Measurements from ENCODE around the gene DIP2B. TPM values are rescaled to one million over a fixed set of nuclear protein-coding genes. Genes with fewer than 3 reads are reported as not detected.

The DIP2B gene
- total RNA-seq, 2 experiments from 2014 or later: 18.8 to 21.8 TPM

GRCh38 chr12:50725011-50725942 lies 220.5 kb downstream of the DIP2B start:
- Mint-ChIP-seq H3K4me3 (no peak overlapping the region), H3K9me3 (ENCODE audit: insufficient read depth) (no peaks in the 10 kb centered on the region), H3K27me3 (ENCODE audit: low read depth) (no peaks in the 10 kb centered on the region), H3K36me3 (ENCODE audit: low read depth) (peaks cover 47% of the 10 kb centered on the region), H3K27ac (no peak overlapping the region), H3K4me1 (ENCODE audit: low read depth) (peaks cover 5% of the 10 kb centered on the region)
- ATAC-seq: no peak
- ChIA-PET POLR2A (interaction anchor here (0.8 kb wide), 1 partner anchor 38 kb away, joined by 3 read pairs; no protein-coding TSS in a partner anchor), CTCF (interaction anchor here (0.7 to 1.3 kb wide), 2 partner anchors 11 to 221 kb away, joined by 3 read pairs; no protein-coding TSS in a partner anchor)
- no peak for DNase-seq

- Mint-ChIP-seq H3K4me3 (no peak overlapping the region), H3K27ac (no peak overlapping the region), H3K27me3 (ENCODE audit: low read depth) (no peaks in the 10 kb centered on the region), H3K4me1 (ENCODE audit: low read depth) (peaks cover 3% of the 10 kb centered on the region), H3K36me3 (ENCODE audit: low read depth) (peaks cover 46% of the 10 kb centered on the region), H3K9me3 (ENCODE audit: insufficient read depth) (no peaks in the 10 kb centered on the region)
- DNase-seq: no peak
- ATAC-seq: no peak
- ChIA-PET CTCF (interaction anchor here (0.8 to 1.0 kb wide), 2 partner anchors 8 to 10 kb away, joined by 4 to 5 read pairs; no protein-coding TSS in a partner anchor), POLR2A (no interaction called here)
These were observed 222.7 kb downstream of the DIP2B start for GRCh38 chr12:50727466-50727865.

- no peaks in the 10 kb centered on the region for H3K27me3 Mint-ChIP-seq (ENCODE audit: low read depth)
- H3K9me3 Mint-ChIP-seq (ENCODE audit: insufficient read depth): no peaks in the 10 kb centered on the region
- ATAC-seq (no peak), DNase-seq (no peak)
- H3K4me1 Mint-ChIP-seq (ENCODE audit: low read depth): no peaks in the 10 kb centered on the region
- POLR2A ChIA-PET: no interaction called here
- no peak overlapping the region for H3K4me3 Mint-ChIP-seq
- peaks cover 42% of the 10 kb centered on the region for H3K36me3 Mint-ChIP-seq (ENCODE audit: low read depth)
- CTCF ChIA-PET: interaction anchor here (1.2 to 1.5 kb wide), 2 partner anchors 98 to 223 kb away, joined by 3 to 4 read pairs; no protein-coding TSS in a partner anchor
- no peak overlapping the region for H3K27ac Mint-ChIP-seq
These were observed 223.6 kb downstream of the DIP2B start for GRCh38 chr12:50728417-50728816.

GRCh38 chr12:50728841-50729240 lies 224.1 kb downstream of the DIP2B start:
- no peak for DNase-seq
- no peak for ATAC-seq
- no peak overlapping the region for H3K27ac Mint-ChIP-seq

GRCh38 chr12:50732591-50732990 lies 227.8 kb downstream of the DIP2B start:
- Mint-ChIP-seq H3K4me3 (no peak overlapping the region), H3K4me1 (ENCODE audit: low read depth) (no peaks in the 10 kb centered on the region), H3K27me3 (ENCODE audit: low read depth) (no peaks in the 10 kb centered on the region), H3K36me3 (ENCODE audit: low read depth) (peaks cover 36% of the 10 kb centered on the region), H3K27ac (no peak overlapping the region), H3K9me3 (ENCODE audit: insufficient read depth) (no peaks in the 10 kb centered on the region)
- DNase-seq (no peak), ATAC-seq (no peak)
- ChIA-PET CTCF (no interaction called here), POLR2A (no interaction called here)

More at GRCh38 chr12:50728841-50729240, 224.1 kb downstream of the DIP2B start:
- H3K4me1 Mint-ChIP-seq (ENCODE audit: low read depth): no peaks in the 10 kb centered on the region
- no peaks in the 10 kb centered on the region for H3K9me3 Mint-ChIP-seq (ENCODE audit: insufficient read depth)
- ChIA-PET CTCF (interaction anchor here (1.2 to 1.5 kb wide), 2 partner anchors 97 to 223 kb away, joined by 3 to 4 read pairs; no protein-coding TSS in a partner anchor), POLR2A (no interaction called here)
- no peak overlapping the region for H3K4me3 Mint-ChIP-seq
- peaks cover 39% of the 10 kb centered on the region for H3K36me3 Mint-ChIP-seq (ENCODE audit: low read depth)
- no peaks in the 10 kb centered on the region for H3K27me3 Mint-ChIP-seq (ENCODE audit: low read depth)

GRCh38 chr12:50733706-50734105 lies 228.9 kb downstream of the DIP2B start:
- ChIA-PET CTCF (interaction anchor here (0.8 to 0.9 kb wide), 2 partner anchors 229 to 252 kb away, joined by 3 to 5 read pairs; partner anchors contain the start of gene DIP2B), POLR2A (no interaction called here)
- Mint-ChIP-seq H3K27ac (no peak overlapping the region), H3K9me3 (ENCODE audit: insufficient read depth) (no peaks in the 10 kb centered on the region), H3K36me3 (ENCODE audit: low read depth) (peaks cover 31% of the 10 kb centered on the region), H3K4me1 (ENCODE audit: low read depth) (no peaks in the 10 kb centered on the region), H3K4me3 (no peak overlapping the region), H3K27me3 (ENCODE audit: low read depth) (no peaks in the 10 kb centered on the region)
- ATAC-seq: no peak
- no peak for DNase-seq

- POLR2A ChIA-PET: no interaction called here
- Mint-ChIP-seq H3K36me3 (ENCODE audit: low read depth) (peaks cover 34% of the 10 kb centered on the region), H3K27me3 (ENCODE audit: low read depth) (no peaks in the 10 kb centered on the region), H3K27ac (no peak overlapping the region), H3K4me1 (ENCODE audit: low read depth) (no peaks in the 10 kb centered on the region), H3K9me3 (ENCODE audit: insufficient read depth) (no peaks in the 10 kb centered on the region), H3K4me3 (no peak overlapping the region)
- DNase-seq (peak; percentile 45), ATAC-seq (peak; percentile 57)
- CTCF ChIA-PET: interaction anchor here (0.8 to 2.4 kb wide), 7 partner anchors 8 to 251 kb away, joined by 3 to 8 read pairs (median 5); partner anchors contain the start of gene DIP2B
These were observed 229.9 kb downstream of the DIP2B start for GRCh38 chr12:50734409-50735263.

GRCh38 chr12:50739611-50740010 lies 234.8 kb downstream of the DIP2B start:
- H3K9me3 Mint-ChIP-seq (ENCODE audit: insufficient read depth): no peaks in the 10 kb centered on the region
- peaks cover 47% of the 10 kb centered on the region for H3K36me3 Mint-ChIP-seq (ENCODE audit: low read depth)
- no peak for DNase-seq
- ChIA-PET CTCF (interaction anchor here (0.7 to 2.0 kb wide), 4 partner anchors 26 to 235 kb away, joined by 3 to 5 read pairs (median 4); partner anchors contain the start of gene DIP2B), POLR2A (no interaction called here)
- no peaks in the 10 kb centered on the region for H3K4me1 Mint-ChIP-seq (ENCODE audit: low read depth)
- no peak for ATAC-seq
- H3K27ac Mint-ChIP-seq: no peak overlapping the region
- no peak overlapping the region for H3K4me3 Mint-ChIP-seq
- H3K27me3 Mint-ChIP-seq (ENCODE audit: low read depth): no peaks in the 10 kb centered on the region

GRCh38 chr12:50740307-50740706 lies 235.5 kb downstream of the DIP2B start:
- CTCF ChIA-PET: interaction anchor here (1.0 to 1.6 kb wide), 2 partner anchors 25 to 236 kb away, joined by 4 to 5 read pairs; partner anchors contain the start of gene DIP2B

GRCh38 chr12:50742776-50743175 lies 238.0 kb downstream of the DIP2B start:
- CTCF ChIA-PET: no interaction called here
- no peak overlapping the region for H3K4me3 Mint-ChIP-seq
- no peaks in the 10 kb centered on the region for H3K9me3 Mint-ChIP-seq (ENCODE audit: insufficient read depth)
- no peak overlapping the region for H3K27ac Mint-ChIP-seq
- POLR2A ChIA-PET: interaction anchor here (0.6 kb wide), 2 partner anchors 245 to 582 kb away, joined by 3 to 4 read pairs; no protein-coding TSS in a partner anchor
- ATAC-seq (no peak), DNase-seq (no peak)
- no peaks in the 10 kb centered on the region for H3K27me3 Mint-ChIP-seq (ENCODE audit: low read depth)
- no peaks in the 10 kb centered on the region for H3K4me1 Mint-ChIP-seq (ENCODE audit: low read depth)
- H3K36me3 Mint-ChIP-seq (ENCODE audit: low read depth): peaks cover 48% of the 10 kb centered on the region

More at GRCh38 chr12:50740307-50740706, 235.5 kb downstream of the DIP2B start:
- Mint-ChIP-seq H3K4me1 (ENCODE audit: low read depth) (no peaks in the 10 kb centered on the region), H3K4me3 (no peak overlapping the region), H3K9me3 (ENCODE audit: insufficient read depth) (no peaks in the 10 kb centered on the region), H3K27ac (peak overlapping the region; percentile 50), H3K36me3 (ENCODE audit: low read depth) (peaks cover 46% of the 10 kb centered on the region), H3K27me3 (ENCODE audit: low read depth) (no peaks in the 10 kb centered on the region)
- ATAC-seq (no peak), DNase-seq (no peak)
- POLR2A ChIA-PET: no interaction called here

GRCh38 chr12:50745861-50746260 lies 241.1 kb downstream of the DIP2B start:
- CTCF ChIA-PET: no interaction called here
- Mint-ChIP-seq H3K4me3 (no peak overlapping the region), H3K36me3 (ENCODE audit: low read depth) (peaks cover 32% of the 10 kb centered on the region), H3K27ac (no peak overlapping the region), H3K4me1 (ENCODE audit: low read depth) (no peaks in the 10 kb centered on the region), H3K27me3 (ENCODE audit: low read depth) (no peaks in the 10 kb centered on the region), H3K9me3 (ENCODE audit: insufficient read depth) (no peaks in the 10 kb centered on the region)
- DNase-seq: no peak
- ATAC-seq: no peak
- POLR2A ChIA-PET: no interaction called here
